Adrenal gland (tissue), 5 donors: ENCODE results near the gene IFT52.

Source experiments
- POLR2A ChIP-seq, 2 donors: fragments of 450-650 bp; IDR thresholded peaks; one replicate each; pipeline ENCODE4 v1.6.1; 2017; ENCODE audit warnings: antibody characterized with exemption in 2 of 2, mild to moderate bottlenecking in 2 of 2, moderate library complexity in 1 of 2
- TF ChIP-seq, protein P1 (sequence below), 6 experiments: fragments of 450-650 bp in 4 of 6; fragments of 200-600 bp in 2 of 6; sonication (generic) in 1 of 6; IDR thresholded peaks; 1 replicate in 5 of 6; 2 replicates in 1 of 6; pipeline versions ENCODE4 v1.5.1 to v1.8.0; 2016 to 2021; ENCODE audit warnings: antibody characterized with exemption in 6 of 6, mild to moderate bottlenecking in 2 of 6, moderate library complexity in 1 of 6
- donor health status: DM: no; HTN: no; CAD: no.

DNA sequence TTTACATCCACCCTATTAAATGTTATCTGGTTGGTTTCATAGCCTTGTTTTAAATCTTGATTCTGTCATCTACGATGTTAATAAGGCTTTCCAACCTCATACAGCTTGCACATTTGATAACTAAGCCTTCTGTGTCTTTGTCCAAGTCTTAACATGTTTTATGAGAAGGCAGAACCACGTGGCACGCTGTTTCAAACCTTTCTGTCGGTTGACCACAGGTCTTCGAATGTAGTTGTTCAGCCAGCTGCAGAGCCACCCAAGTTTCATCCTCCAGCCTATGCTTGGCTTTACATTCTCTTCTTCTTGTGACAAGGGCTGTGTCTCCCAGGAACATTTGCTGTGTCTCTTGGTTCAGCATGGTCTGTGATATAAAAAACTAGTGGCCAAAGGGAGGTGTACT is 47.6 kb upstream of the IFT52 start:
- TF ChIP-seq, protein P1, sequence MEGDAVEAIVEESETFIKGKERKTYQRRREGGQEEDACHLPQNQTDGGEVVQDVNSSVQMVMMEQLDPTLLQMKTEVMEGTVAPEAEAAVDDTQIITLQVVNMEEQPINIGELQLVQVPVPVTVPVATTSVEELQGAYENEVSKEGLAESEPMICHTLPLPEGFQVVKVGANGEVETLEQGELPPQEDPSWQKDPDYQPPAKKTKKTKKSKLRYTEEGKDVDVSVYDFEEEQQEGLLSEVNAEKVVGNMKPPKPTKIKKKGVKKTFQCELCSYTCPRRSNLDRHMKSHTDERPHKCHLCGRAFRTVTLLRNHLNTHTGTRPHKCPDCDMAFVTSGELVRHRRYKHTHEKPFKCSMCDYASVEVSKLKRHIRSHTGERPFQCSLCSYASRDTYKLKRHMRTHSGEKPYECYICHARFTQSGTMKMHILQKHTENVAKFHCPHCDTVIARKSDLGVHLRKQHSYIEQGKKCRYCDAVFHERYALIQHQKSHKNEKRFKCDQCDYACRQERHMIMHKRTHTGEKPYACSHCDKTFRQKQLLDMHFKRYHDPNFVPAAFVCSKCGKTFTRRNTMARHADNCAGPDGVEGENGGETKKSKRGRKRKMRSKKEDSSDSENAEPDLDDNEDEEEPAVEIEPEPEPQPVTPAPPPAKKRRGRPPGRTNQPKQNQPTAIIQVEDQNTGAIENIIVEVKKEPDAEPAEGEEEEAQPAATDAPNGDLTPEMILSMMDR (IDR thresholded peaks at IDR 0.05): no peak
- no peak for TF ChIP-seq POLR2A (IDR thresholded peaks at IDR 0.05)
